Measurements from ENCODE around the gene PCDHGB4.

The PCDHGB4 gene

DNA sequence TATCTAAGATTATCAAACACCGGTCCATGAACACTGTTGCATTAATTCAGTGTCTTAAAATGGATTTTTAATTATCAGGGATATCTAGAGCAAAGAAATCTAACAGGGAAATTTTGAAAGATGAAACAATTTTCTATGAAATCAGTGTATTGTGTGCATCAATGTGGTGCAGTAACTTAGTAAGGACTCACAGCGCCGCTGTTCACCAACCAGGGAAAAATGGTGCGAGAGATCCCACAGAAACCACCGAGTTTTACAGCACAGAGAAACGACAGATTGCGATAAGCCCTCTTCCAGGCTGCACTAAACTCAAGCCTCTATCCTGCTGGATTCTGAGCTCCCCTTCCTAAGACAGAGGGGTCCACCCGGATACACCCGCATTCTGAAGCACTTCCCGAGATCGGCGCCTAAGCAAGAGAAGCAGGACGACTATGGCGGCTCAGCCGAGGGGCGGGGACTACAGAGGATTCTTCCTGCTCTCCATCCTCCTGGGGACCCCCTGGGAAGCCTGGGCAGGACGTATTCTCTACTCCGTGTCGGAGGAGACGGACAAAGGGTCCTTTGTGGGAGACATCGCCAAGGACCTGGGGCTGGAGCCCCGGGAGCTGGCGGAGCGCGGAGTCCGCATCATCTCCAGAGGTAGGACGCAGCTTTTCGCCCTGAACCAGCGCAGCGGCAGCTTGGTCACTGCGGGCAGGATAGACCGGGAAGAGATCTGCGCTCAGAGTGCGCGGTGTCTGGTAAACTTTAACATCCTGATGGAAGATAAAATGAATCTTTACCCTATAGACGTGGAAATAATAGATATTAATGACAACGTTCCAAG, 4.8 kb upstream of the PCDHGB4 start, which contains the start of gene PCDHGA7:
TSS of gene PCDHGA7 (plus strand) at position 274 of the 826 bp plus-strand sequence. CDS start at position 432, 158 bp downstream.
- H3K4me1 ChIP-seq (ENCODE audit: control insufficient read depth, low read length) = no peaks in the 10 kb centered on the region
- H3K4me2 ChIP-seq (ENCODE audit: low read length) = no peak within 1 kb of the TSS
- no peak within 1 kb of the TSS for H3K27ac ChIP-seq (ENCODE audit: low read depth, low read length)

DNA sequence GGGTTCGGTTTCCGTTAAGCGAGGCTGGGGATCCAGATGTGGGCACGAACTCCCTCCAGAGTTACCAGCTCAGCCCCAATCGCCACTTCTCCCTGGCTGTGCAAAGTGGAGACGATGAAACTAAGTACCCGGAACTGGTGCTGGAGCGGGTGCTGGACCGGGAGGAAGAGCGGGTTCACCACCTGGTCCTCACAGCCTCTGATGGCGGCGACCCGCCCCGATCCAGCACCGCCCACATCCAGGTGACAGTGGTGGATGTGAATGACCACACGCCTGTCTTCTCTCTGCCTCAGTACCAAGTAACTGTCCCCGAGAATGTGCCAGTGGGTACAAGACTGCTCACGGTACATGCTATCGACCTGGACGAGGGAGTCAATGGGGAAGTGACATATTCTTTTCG, 4.2 kb upstream of the PCDHGB4 start:
- H3K4me2 ChIP-seq (ENCODE audit: low read length) = no peak overlapping the region
- H3F3A ChIP-seq (ENCODE audit: control insufficient read depth, insufficient read depth) = no peaks in the 10 kb centered on the region
- H3K9me2 ChIP-seq (replicated peaks; ENCODE audit: control insufficient read depth, low read length) = no peaks in the 10 kb centered on the region
- TF ChIP-seq, protein P1, sequence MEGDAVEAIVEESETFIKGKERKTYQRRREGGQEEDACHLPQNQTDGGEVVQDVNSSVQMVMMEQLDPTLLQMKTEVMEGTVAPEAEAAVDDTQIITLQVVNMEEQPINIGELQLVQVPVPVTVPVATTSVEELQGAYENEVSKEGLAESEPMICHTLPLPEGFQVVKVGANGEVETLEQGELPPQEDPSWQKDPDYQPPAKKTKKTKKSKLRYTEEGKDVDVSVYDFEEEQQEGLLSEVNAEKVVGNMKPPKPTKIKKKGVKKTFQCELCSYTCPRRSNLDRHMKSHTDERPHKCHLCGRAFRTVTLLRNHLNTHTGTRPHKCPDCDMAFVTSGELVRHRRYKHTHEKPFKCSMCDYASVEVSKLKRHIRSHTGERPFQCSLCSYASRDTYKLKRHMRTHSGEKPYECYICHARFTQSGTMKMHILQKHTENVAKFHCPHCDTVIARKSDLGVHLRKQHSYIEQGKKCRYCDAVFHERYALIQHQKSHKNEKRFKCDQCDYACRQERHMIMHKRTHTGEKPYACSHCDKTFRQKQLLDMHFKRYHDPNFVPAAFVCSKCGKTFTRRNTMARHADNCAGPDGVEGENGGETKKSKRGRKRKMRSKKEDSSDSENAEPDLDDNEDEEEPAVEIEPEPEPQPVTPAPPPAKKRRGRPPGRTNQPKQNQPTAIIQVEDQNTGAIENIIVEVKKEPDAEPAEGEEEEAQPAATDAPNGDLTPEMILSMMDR (IDR thresholded peaks at IDR 0.05; ENCODE audit: low read depth, low read length, poor library complexity, severe bottlenecking) = no peak
- no peak for TF ChIP-seq EZH2phosphoT487 (IDR thresholded peaks at IDR 0.05; ENCODE audit: borderline replicate concordance, low read length)
- H4K20me1 ChIP-seq (ENCODE audit: control insufficient read depth, insufficient read depth, low read depth, low read length) = no peaks in the 10 kb centered on the region
- H3K9me3 ChIP-seq (ENCODE audit: control insufficient read depth, insufficient read depth, low read length) = peaks cover 28% of the 10 kb centered on the region; the same call in 1 of the 2 replicates
- H3K27me3 ChIP-seq (ENCODE audit: control insufficient read depth, low read length) = no peaks in the 10 kb centered on the region
- H3K4me3 ChIP-seq (ENCODE audit: low read length) = no peak overlapping the region
- no peak overlapping the region for H3K27ac ChIP-seq (ENCODE audit: low read depth, low read length)
- peaks cover 26% of the 10 kb centered on the region for H3K36me3 ChIP-seq (ENCODE audit: control insufficient read depth, low read length)
- peaks cover 1% of the 10 kb centered on the region; the same call in 1 of the 2 replicates for H3K79me2 ChIP-seq (ENCODE audit: control insufficient read depth, low read length)
- no peaks in the 10 kb centered on the region for H3K4me1 ChIP-seq (ENCODE audit: control insufficient read depth, low read length)

More for the DNA sequence above, 4.8 kb upstream of the PCDHGB4 start, which contains the start of gene PCDHGA7:
- H3K4me3 ChIP-seq (ENCODE audit: low read length) = no peak within 1 kb of the TSS
- H3K27me3 ChIP-seq (ENCODE audit: control insufficient read depth, low read length) = no peaks in the 10 kb centered on the region
- no peaks in the 10 kb centered on the region; the same call in 1 of the 2 replicates for H3K79me2 ChIP-seq (ENCODE audit: control insufficient read depth, low read length)
- H4K20me1 ChIP-seq (ENCODE audit: control insufficient read depth, insufficient read depth, low read depth, low read length) = no peaks in the 10 kb centered on the region
- peaks cover 25% of the 10 kb centered on the region for H3K36me3 ChIP-seq (ENCODE audit: control insufficient read depth, low read length)
- H3K9me3 ChIP-seq (ENCODE audit: control insufficient read depth, insufficient read depth, low read length) = peaks cover 26% of the 10 kb centered on the region; the same call in 1 of the 2 replicates
- TF ChIP-seq, protein P1 (IDR thresholded peaks at IDR 0.05; ENCODE audit: low read depth, low read length, poor library complexity, severe bottlenecking) = no peak
- TF ChIP-seq EZH2phosphoT487 (IDR thresholded peaks at IDR 0.05; ENCODE audit: borderline replicate concordance, low read length) = no peak
- no peaks in the 10 kb centered on the region for H3K9me2 ChIP-seq (replicated peaks; ENCODE audit: control insufficient read depth, low read length)
- H3F3A ChIP-seq (ENCODE audit: control insufficient read depth, insufficient read depth) = no peaks in the 10 kb centered on the region

DNA sequence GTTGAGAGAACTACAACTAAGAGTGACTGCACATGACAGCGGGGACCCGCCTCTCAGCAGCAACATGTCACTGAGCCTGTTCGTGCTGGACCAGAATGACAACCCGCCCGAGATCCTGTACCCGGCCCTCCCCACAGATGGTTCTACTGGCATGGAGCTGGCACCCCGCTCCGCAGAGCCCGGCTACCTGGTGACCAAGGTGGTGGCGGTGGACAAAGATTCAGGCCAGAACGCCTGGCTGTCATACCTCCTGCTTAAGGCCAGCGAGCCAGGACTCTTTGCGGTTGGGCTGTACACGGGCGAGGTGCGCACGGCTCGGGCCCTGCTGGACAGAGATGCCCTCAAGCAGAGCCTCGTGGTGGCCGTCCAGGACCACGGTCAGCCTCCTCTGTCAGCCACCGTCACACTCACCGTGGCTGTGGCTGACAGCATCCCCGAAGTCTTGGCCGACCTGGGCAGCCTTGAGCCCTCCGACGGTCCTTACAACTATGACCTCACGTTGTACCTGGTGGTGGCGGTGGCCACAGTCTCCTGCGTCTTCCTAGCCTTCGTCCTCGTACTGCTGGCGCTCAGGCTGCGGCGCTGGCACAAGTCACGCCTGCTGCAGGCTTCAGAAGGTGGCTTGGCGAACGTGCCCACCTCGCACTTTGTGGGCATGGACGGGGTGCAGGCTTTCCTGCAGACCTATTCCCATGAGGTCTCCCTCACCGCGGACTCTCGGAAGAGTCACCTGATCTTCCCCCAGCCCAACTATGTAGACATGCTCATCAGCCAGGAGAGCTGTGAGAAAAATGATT, 2.8 kb upstream of the PCDHGB4 start:
- H3K4me1 ChIP-seq (ENCODE audit: control insufficient read depth, low read length) = no peaks in the 10 kb centered on the region
- no peak overlapping the region for H3K4me3 ChIP-seq (ENCODE audit: low read length)
- TF ChIP-seq, protein P1 (IDR thresholded peaks at IDR 0.05; ENCODE audit: low read depth, low read length, poor library complexity, severe bottlenecking) = no peak
- TF ChIP-seq EZH2phosphoT487 (IDR thresholded peaks at IDR 0.05; ENCODE audit: borderline replicate concordance, low read length) = no peak
- no peaks in the 10 kb centered on the region for H3K9me2 ChIP-seq (replicated peaks; ENCODE audit: control insufficient read depth, low read length)
- H3K27me3 ChIP-seq (ENCODE audit: control insufficient read depth, low read length) = no peaks in the 10 kb centered on the region
- H3K27ac ChIP-seq (ENCODE audit: low read depth, low read length) = no peak overlapping the region
- H3K4me2 ChIP-seq (ENCODE audit: low read length) = no peak overlapping the region
- H3K79me2 ChIP-seq (ENCODE audit: control insufficient read depth, low read length) = peaks cover 7% of the 10 kb centered on the region
- peaks cover 32% of the 10 kb centered on the region for H3K36me3 ChIP-seq (ENCODE audit: control insufficient read depth, low read length)
- H3F3A ChIP-seq (ENCODE audit: control insufficient read depth, insufficient read depth) = no peaks in the 10 kb centered on the region
- peaks cover 39% of the 10 kb centered on the region for H3K9me3 ChIP-seq (ENCODE audit: control insufficient read depth, insufficient read depth, low read length)
- H4K20me1 ChIP-seq (ENCODE audit: control insufficient read depth, insufficient read depth, low read depth, low read length) = no peaks in the 10 kb centered on the region

All from DOHH2 (cell line).